Ovary (tissue), 9 donors: Measurements from ENCODE around the gene PRPF8. TPM values are rescaled to one million over a fixed set of nuclear protein-coding genes. Genes with fewer than 3 reads are reported as not detected.
A peak's percentile ranks its signal among the peaks of the same experiment; 100 is the strongest.

Source experiments
- DNase-seq, 5 donors: peaks; one replicate each; pipeline ENCODE4 v3.0.0-alpha.2; 2019 to 2020
- H3K27ac ChIP-seq, 2 donors: fragments of 200-600 bp; one replicate each; pipeline versions ENCODE4 v1.5.1 to v1.8.0; 2019 to 2022
- H3K27me3 ChIP-seq: fragments of 200-600 bp; one replicate; pipeline ENCODE4 v1.8.0; 2022
- H3K36me3 ChIP-seq: fragments of 200-600 bp; sonication (generic); one replicate; pipeline ENCODE4 v1.5.1; 2019
- H3K4me1 ChIP-seq: one replicate; pipeline ENCODE4 v1.8.1; 2013; ENCODE audit warnings: mild to moderate bottlenecking, moderate library complexity; ENCODE audit not compliant: insufficient read depth
- H3K4me3 ChIP-seq: fragments of 200-600 bp; sonication (generic); one replicate; pipeline ENCODE4 v1.5.1; 2017
- H3K9me3 ChIP-seq, 2 donors: fragments of 200-600 bp in 1 of 2; sonication (generic) in 1 of 2; one replicate each; pipeline versions ENCODE4 v1.5.1 to v1.8.1; 2013 to 2019; ENCODE audit warnings: mild to moderate bottlenecking in 1 of 2, moderate library complexity in 1 of 2
- CTCF ChIP-seq, 3 donors: fragments of 450-650 bp in 2 of 3; fragments of 200-600 bp in 1 of 3; IDR thresholded peaks; one replicate each; pipeline versions ENCODE4 v1.5.1 to v1.8.0; 2016 to 2022; ENCODE audit warnings: antibody characterized with exemption in 3 of 3, mild to moderate bottlenecking in 1 of 3
- EP300 ChIP-seq: sonication (generic); formaldehyde crosslinking; IDR thresholded peaks from one replicate; pipeline ENCODE4 v1.6.1; 2017; ENCODE audit warnings: antibody characterized with exemption
- POLR2A ChIP-seq: fragments of 450-650 bp; IDR thresholded peaks from one replicate; pipeline ENCODE4 v1.6.1; 2017; ENCODE audit warnings: antibody characterized with exemption, mild to moderate bottlenecking, moderate library complexity
- WGBS, 3 donors: extraction: QIAGEN DNeasy Blood & Tissue Kit in 1 of 3; methylation state at CpG; one replicate each; pipeline versions ENCODE4 v1.1.5 to v1.1.7; 2013 to 2017; 5-methylcytosine and 5-hydroxymethylcytosine counted together
- intact Hi-C, 4 donors: fragments of 100-400 bp; cut with DNase I; formaldehyde crosslinking; loops; one replicate each; pipeline versions ENCODE4 v1.11.0 to v1.15.1; 2022 to 2023
- polyA plus RNA-seq, 2 donors: library from polyadenylated mRNA; stranded (reverse); fragments of 200-250 nt in 1 of 2; fragments of 350-450 nt in 1 of 2; fragmentation: Illumina TruSeq in 1 of 2; extraction: RNeasy Lipid Tissue Mini Kit (QIAGEN cat#74804) in 1 of 2; gene quantifications; one replicate each; pipeline ENCODE4 v1.2.3, GENCODE V29; 2013 to 2014
- total RNA-seq, 7 donors: library from RNA; depleted of rRNA in 2 of 7; stranded (reverse); fragments of >200 nt in 2 of 7; fragmentation: NEBNext Ultra II Directional in 3 of 7; extraction: Animal tissue kit (Norgen Biotek cat#: 25700) in 3 of 7; gene quantifications; one replicate each; pipeline versions ENCODE4 v1.1.0 to v1.2.4, GENCODE V29; 2016 to 2023
- donor health status: DM: no; HTN: no; CAD: no; lungs with moderate emphysema.
- donor health status: DM: no; HTN: no; CAD: no.
- donor health status: Bipolar disorder and iron deficiency.
- donor health status: DM: yes; HTN: yes; CAD: no.
- donor health status: DM: no; HTN: no; CAD: no.
- donor health status: DM: yes; HTN: yes; CAD: no.

Gene PRPF8
- total and polyA plus RNA-seq, 9 donors, result 146 to 379 (median 276) TPM

GRCh38 chr17:1627182-1627981, 57.3 kb downstream of the PRPF8 start:
- H3K27ac ChIP-seq, result peak overlapping the region; percentile 30 to 81
- TF ChIP-seq POLR2A, result no peak
- no peak for TF ChIP-seq CTCF (IDR thresholded peaks at IDR 0.05)
- TF ChIP-seq EP300, result no peak
- H3K9me3 ChIP-seq, result no peaks in the 10 kb centered on the region
- WGBS, 3 donors, result 21 to 26% (median 25%) methylated on average over 35 to 39 of the region's 39 CpGs
- H3K4me1 ChIP-seq, result peaks cover 3% of the 10 kb centered on the region
- no peaks in the 10 kb centered on the region for H3K36me3 ChIP-seq
- H3K27me3 ChIP-seq, result no peaks in the 10 kb centered on the region
- intact Hi-C loops, result no loop called here
- no peak for DNase-seq
- peak overlapping the region; percentile 54 for H3K4me3 ChIP-seq

GRCh38 chr17:1626333-1626732, 58.3 kb downstream of the PRPF8 start:
- H3K9me3 ChIP-seq, result no peaks in the 10 kb centered on the region
- no peak overlapping the region for H3K4me3 ChIP-seq
- no peak overlapping the region for H3K27ac ChIP-seq
- no peaks in the 10 kb centered on the region for H3K36me3 ChIP-seq
- TF ChIP-seq CTCF (IDR thresholded peaks at IDR 0.05) (no peak), EP300 (no peak), POLR2A (no peak)
- DNase-seq, result no peak
- H3K27me3 ChIP-seq, result no peaks in the 10 kb centered on the region
- intact Hi-C loops, result no loop called here
- peaks cover 3% of the 10 kb centered on the region for H3K4me1 ChIP-seq
- 12 to 35% (median 33%) methylated on average over 3 of the region's 3 CpGs for WGBS, 3 donors

GRCh38 chr17:1625581-1625980, 59.1 kb downstream of the PRPF8 start:
- no peak for DNase-seq
- Histone ChIP-seq H3K4me1 (peaks cover 3% of the 10 kb centered on the region), H3K9me3 (no peaks in the 10 kb centered on the region), H3K27me3 (no peaks in the 10 kb centered on the region), H3K36me3 (no peaks in the 10 kb centered on the region), H3K4me3 (no peak overlapping the region), H3K27ac (no peak overlapping the region)
- WGBS, 3 donors, result 61 to 64% (median 62%) methylated on average over 6 of the region's 6 CpGs
- intact Hi-C loops, result no loop called here
- TF ChIP-seq CTCF (IDR thresholded peaks at IDR 0.05), result no peak
- TF ChIP-seq POLR2A, result no peak
- no peak for TF ChIP-seq EP300

GRCh38 chr17:1625053-1625452, 59.6 kb downstream of the PRPF8 start:
- no peak for DNase-seq
- H3K27ac ChIP-seq, result no peak overlapping the region
- TF ChIP-seq POLR2A (no peak), EP300 (no peak), CTCF (IDR thresholded peaks at IDR 0.05) (no peak)
- intact Hi-C loops, result no loop called here
- H3K4me1 ChIP-seq, result peaks cover 3% of the 10 kb centered on the region
- H3K36me3 ChIP-seq, result no peaks in the 10 kb centered on the region
- WGBS, 3 donors, result 91 to 92% (median 92%) methylated on average over 14 of the region's 14 CpGs
- H3K9me3 ChIP-seq, result no peaks in the 10 kb centered on the region
- H3K27me3 ChIP-seq, result no peaks in the 10 kb centered on the region
- no peak overlapping the region for H3K4me3 ChIP-seq
